Ishikawa (cell line): Measurements from ENCODE around the gene NFX1.

Source experiments
- CEBPB ChIP-seq: IDR thresholded peaks from 2 replicates; pipeline ENCODE4 v1.6.1; 2012
- CREB1 ChIP-seq: IDR thresholded peaks from 2 replicates; pipeline ENCODE4 v1.6.1; 2012; ENCODE audit warnings: low read depth
- EGR1 ChIP-seq: IDR thresholded peaks from 2 replicates; pipeline ENCODE4 v1.6.1; 2012
- EP300 ChIP-seq: IDR thresholded peaks from 2 replicates; pipeline ENCODE4 v1.6.1; 2012; ENCODE audit warnings: borderline replicate concordance
- FOXM1 ChIP-seq: IDR thresholded peaks from 2 replicates; pipeline ENCODE4 v1.6.1; 2012; ENCODE audit warnings: low read depth, borderline replicate concordance
- MAX ChIP-seq: IDR thresholded peaks from 2 replicates; pipeline ENCODE4 v1.6.1; 2012
- NFIC ChIP-seq: IDR thresholded peaks from 2 replicates; pipeline ENCODE4 v1.6.1; 2012
- RAD21 ChIP-seq: IDR thresholded peaks from 2 replicates; pipeline ENCODE4 v1.6.1; 2012; ENCODE audit warnings: low read depth
- REST ChIP-seq: IDR thresholded peaks from 2 replicates; pipeline ENCODE4 v1.6.1; 2012; ENCODE audit warnings: low read depth, mild to moderate bottlenecking
- TAF1 ChIP-seq: IDR thresholded peaks from 2 replicates; pipeline ENCODE4 v1.6.1; 2012; ENCODE audit warnings: low read depth, mild to moderate bottlenecking
- TCF12 ChIP-seq: IDR thresholded peaks from 2 replicates; pipeline ENCODE4 v1.6.1; 2012; ENCODE audit warnings: low read depth
- TEAD4 ChIP-seq: IDR thresholded peaks from 2 replicates; pipeline ENCODE4 v1.6.1; 2012
- USF1 ChIP-seq: IDR thresholded peaks from 2 replicates; pipeline ENCODE4 v1.6.1; 2012
- YY1 ChIP-seq: IDR thresholded peaks from 2 replicates; pipeline ENCODE4 v1.6.1; 2012; ENCODE audit warnings: low read depth

GRCh38 chr9:33248606-33249005 is 41.7 kb upstream of the NFX1 start:
- TF ChIP-seq TAF1 = no peak
- TF ChIP-seq CEBPB = no peak
- TF ChIP-seq MAX = no peak; the same call in 1 of the 2 replicates
- TF ChIP-seq TCF12 = no peak
- TF ChIP-seq CREB1 = no peak
- no peak for TF ChIP-seq EP300
- no peak for TF ChIP-seq REST
- TF ChIP-seq USF1 = no peak
- TF ChIP-seq RAD21 = no peak
- TF ChIP-seq YY1 = no peak
- no peak for TF ChIP-seq EGR1
- no peak for TF ChIP-seq FOXM1
- TF ChIP-seq NFIC = no peak
- no peak for TF ChIP-seq TEAD4
